H7 (cell line): ENCODE results near the gene LGALSL. TPM values are rescaled to one million over a fixed set of nuclear protein-coding genes. Genes with fewer than 3 reads are reported as not detected.

Source experiments
- DNase-seq: peaks from one replicate; pipeline ENCODE4 v3.0.0; 2012
- H3K27me3 ChIP-seq: 2 replicates; pipeline ENCODE4 v1.6.0; 2011; ENCODE audit warnings: mild to moderate bottlenecking, low read length; ENCODE audit not compliant: control insufficient read depth, insufficient read depth
- H3K36me3 ChIP-seq: replicated peaks from 2 replicates; pipeline ENCODE4 v1.5.1; 2011; ENCODE audit warnings: low read length; ENCODE audit not compliant: control insufficient read depth, insufficient read depth
- H3K4me3 ChIP-seq: 2 replicates; pipeline ENCODE4 v1.5.1; 2011; ENCODE audit warnings: low read depth, mild to moderate bottlenecking, control low read depth, low read length, moderate library complexity; ENCODE audit not compliant: insufficient read depth
- total RNA-seq: library from RNA; depleted of rRNA; stranded (reverse); fragments of >200 nt; shearing (Covaris generic); gene quantifications from 2 replicates; pipeline ENCODE4 v1.2.3, GENCODE V29; 2014

LGALSL gene
- total RNA-seq, 1 experiment from 2014 or later: 12.0 TPM

DNA sequence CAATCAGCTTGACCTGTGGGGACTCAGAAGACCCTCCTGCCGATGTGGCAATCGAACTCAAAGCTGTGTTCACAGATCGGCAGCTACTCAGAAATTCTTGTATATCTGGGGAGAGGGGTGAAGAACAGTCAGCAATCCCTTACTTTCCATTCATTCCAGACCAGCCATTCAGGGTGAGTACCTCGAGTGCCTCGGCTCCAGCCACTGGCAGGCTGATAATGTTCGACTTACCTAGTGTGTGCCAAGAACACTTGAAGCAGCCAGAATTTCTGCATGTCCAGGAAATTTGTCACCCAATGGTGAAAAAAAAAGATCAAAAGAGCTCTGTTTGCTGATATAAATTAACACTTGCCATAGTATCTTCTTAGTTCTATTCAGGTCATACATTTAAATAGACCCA is 2.3 kb downstream of the LGALSL start:
- Histone ChIP-seq H3K36me3 (peaks cover 13% of the 10 kb centered on the region), H3K27me3 (no peaks in the 10 kb centered on the region), H3K4me3 (no peak overlapping the region)
- DNase-seq: no peak

DNA sequence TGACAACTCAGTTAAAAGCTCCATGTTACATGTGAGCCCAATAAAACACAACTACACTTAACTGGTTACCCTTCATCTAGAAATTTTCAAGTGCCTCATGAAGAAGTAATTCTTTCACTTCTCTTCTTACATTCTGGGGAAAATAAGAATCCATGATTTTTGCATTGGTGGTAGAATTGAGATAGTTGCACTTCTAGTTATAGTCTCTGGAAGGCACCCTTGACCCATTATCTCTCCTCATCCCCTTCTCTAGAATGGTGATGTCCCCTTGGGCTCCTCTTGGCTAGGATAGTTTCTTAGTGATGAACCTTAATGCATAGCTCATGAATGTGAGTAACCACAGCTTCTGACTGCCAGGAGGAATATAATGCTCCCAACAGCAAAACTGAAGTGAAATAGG is 3.6 kb downstream of the LGALSL start:
- H3K4me3 ChIP-seq: no peak overlapping the region
- peaks cover 13% of the 10 kb centered on the region for H3K36me3 ChIP-seq
- H3K27me3 ChIP-seq: no peaks in the 10 kb centered on the region
- DNase-seq: no peak

- no peaks in the 10 kb centered on the region for H3K27me3 ChIP-seq
- DNase-seq: no peak
- H3K4me3 ChIP-seq: no peak overlapping the region
- H3K36me3 ChIP-seq: peaks cover 13% of the 10 kb centered on the region
Measured at GRCh38 chr2:64459575-64459974, 5.6 kb downstream of the LGALSL start.

DNA sequence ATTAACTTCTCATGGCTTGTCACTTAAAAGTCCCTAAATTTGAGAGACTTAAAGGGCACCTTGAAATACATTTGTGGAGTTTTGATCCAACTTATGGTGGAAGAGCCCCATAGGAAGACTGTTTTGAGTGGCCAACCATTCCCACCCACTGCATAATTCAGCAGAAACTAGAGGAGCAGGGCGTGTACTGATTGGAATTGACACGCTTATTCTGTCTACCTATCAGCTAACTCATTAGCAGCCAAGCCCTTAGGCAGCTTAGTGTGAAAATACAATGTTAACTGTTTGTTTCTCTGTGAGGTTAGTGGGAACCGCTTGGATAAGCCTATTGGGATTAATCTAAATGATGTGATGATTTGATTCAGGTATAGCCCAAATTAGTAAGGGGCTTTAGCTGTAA is 6.4 kb downstream of the LGALSL start:
- no peak for DNase-seq
- no peak overlapping the region for H3K4me3 ChIP-seq

DNA sequence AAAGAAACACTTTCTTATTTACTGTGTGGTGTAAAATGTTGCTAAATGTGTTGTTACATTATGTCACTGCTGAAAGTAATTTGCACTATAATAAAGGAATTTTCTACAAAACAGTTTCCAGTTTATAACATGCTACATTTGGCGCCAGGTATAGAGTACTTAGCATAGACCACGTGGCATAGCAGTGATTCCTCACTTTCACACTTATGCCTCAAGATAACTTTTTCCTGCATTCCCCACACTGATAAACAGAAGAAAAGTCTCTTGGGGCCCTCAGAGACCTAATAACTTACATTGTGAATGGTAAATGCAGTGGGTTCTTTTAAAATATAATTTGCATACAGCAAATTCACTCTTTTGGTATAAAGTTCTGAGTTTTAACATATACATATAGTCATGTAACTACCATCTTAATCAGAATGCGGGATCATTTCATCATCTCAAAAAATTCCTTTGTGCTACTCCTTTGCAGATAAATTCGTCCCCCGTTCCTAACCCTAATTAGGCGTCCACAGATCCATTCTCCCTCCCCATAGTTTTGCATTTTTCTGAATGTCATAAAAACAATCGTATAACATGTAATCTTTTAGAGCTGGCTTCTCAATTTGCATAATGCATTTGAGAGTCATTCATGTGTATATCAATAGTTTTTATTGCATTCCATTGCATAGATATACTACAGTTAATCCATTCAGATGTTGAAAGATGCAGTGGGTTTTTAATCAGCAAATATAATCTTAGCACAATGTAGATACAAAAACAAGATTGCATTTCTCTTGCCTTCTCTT is 7.5 kb downstream of the LGALSL start:
- H3K27me3 ChIP-seq: no peaks in the 10 kb centered on the region
- peaks cover 10% of the 10 kb centered on the region for H3K36me3 ChIP-seq
- no peak for DNase-seq
- H3K4me3 ChIP-seq: no peak overlapping the region

More for the DNA sequence above, 6.4 kb downstream of the LGALSL start:
- H3K36me3 ChIP-seq: peaks cover 13% of the 10 kb centered on the region
- no peaks in the 10 kb centered on the region for H3K27me3 ChIP-seq

- H3K27me3 ChIP-seq: no peaks in the 10 kb centered on the region
- H3K4me3 ChIP-seq: no peak overlapping the region
- no peak for DNase-seq
- peaks cover 6% of the 10 kb centered on the region for H3K36me3 ChIP-seq
Measured at GRCh38 chr2:64462171-64462570, 8.2 kb downstream of the LGALSL start.

DNA sequence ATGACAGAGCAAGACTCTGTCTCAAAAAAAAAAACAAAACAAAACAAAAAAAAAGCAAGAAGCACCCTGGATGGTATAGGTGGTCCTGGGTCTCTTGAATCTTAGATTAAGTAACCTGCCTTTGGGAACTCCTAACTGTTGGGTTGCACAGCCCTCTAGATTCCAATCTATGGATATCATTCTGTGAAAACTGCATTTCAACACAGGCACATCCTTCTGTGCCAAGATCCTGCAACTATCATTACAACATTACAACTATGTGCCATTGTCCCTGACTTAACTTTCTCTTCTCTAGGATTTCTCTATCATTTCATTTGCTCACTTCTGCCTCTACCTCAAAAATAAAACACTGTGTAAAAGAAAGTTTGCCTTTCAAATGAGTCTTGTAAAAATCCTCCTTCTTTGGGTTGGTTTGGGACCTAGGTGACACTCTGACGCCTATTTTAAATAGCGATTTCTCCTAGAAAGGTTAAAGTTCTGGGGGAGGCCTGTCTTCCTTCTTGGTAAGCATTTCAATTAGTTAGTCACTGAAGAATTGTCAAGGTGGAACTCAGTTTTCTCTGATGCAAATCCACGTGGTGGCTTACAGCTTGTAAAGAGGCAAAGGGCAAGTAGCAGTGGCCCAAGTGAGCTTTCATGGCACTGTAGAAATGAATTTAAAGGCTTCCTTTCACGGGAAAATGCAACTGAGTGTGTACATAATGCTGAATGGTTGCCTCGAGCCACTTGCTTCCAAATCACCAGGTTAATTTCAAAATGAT is 9.2 kb downstream of the LGALSL start:
- Histone ChIP-seq H3K27me3 (no peaks in the 10 kb centered on the region), H3K36me3 (peaks cover 5% of the 10 kb centered on the region), H3K4me3 (no peak overlapping the region)
- DNase-seq: no peak

DNA sequence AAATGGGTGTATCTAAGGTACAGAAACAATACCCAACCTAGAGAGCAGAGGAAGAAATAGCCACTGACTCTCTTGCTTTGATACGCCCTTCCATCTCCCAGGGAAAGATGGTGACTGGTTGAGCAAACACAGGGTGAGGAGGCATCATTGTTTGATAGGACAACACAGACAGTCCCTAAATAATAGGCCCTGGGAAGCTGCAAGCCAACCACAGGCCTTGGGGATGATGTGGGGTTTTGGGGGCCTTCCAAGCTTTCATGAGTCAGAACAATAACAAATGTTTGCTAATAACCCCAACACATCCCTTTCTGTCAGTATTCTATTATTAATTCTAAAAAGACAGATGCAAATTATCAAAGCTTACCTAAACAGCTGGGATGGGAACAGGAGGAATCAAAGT is 9.8 kb downstream of the LGALSL start:
- Histone ChIP-seq H3K36me3 (no peaks in the 10 kb centered on the region), H3K27me3 (no peaks in the 10 kb centered on the region), H3K4me3 (no peak overlapping the region)
- no peak for DNase-seq

- no peak overlapping the region for H3K4me3 ChIP-seq
- H3K27me3 ChIP-seq: no peaks in the 10 kb centered on the region
- no peaks in the 10 kb centered on the region for H3K36me3 ChIP-seq
- no peak for DNase-seq
Measured at GRCh38 chr2:64466478-64467085, 12.6 kb downstream of the LGALSL start.

GRCh38 chr2:64467096-64467843 is 13.3 kb downstream of the LGALSL start:
- no peak overlapping the region for H3K4me3 ChIP-seq
- no peak for DNase-seq

GRCh38 chr2:64469261-64469660 is 15.3 kb downstream of the LGALSL start:
- Histone ChIP-seq H3K4me3 (no peak overlapping the region), H3K36me3 (no peaks in the 10 kb centered on the region), H3K27me3 (no peaks in the 10 kb centered on the region)
- DNase-seq: no peak

More at GRCh38 chr2:64467096-64467843, 13.3 kb downstream of the LGALSL start:
- Histone ChIP-seq H3K36me3 (no peaks in the 10 kb centered on the region), H3K27me3 (no peaks in the 10 kb centered on the region)

DNA sequence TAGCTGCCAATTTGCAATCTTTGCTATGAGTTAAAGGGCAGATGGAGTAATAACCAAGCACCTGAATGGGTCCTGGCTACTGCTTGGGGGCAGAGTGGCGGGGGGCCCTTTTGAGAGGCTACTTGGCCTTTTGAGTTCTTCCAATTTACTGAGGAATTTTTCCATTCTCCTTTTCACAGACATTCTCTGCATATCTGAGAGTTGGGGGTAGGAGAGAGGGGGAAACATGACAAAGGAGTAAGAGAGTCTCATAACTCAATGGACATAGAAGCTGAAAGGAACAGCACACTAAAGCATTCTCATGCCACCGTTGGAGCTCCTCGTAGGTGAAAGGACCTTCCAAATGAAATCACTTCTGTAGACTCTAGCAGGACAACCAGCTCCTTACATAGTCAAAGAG is 16.1 kb downstream of the LGALSL start:
- no peak for DNase-seq
- H3K4me3 ChIP-seq: no peak overlapping the region
- H3K27me3 ChIP-seq: no peaks in the 10 kb centered on the region
- H3K36me3 ChIP-seq: no peaks in the 10 kb centered on the region

DNA sequence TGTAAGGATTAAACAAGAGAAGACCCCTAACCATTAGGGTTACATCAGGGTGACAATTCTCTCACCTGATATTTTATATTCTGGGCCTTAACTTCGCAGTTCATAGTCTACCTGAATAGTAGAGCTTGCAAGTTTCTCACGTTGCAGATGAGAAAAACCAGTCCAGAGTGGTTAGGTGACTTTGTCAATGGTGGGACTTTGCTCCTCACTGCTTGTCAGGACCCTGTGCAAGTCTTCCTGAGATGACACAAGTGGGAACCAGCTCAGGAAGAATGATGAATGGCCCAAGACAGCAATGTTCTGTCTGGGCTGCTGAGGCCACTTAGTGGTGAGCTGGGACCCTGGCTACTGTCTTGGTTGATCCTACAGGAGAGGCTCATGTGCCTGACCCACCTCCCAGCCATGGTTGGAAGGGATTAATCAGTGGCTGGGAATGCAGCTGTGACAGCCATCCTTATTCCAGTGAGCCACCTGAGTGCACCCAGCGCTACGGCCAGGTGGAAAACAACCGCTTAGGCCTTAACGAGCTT is 16.9 kb downstream of the LGALSL start:
- Histone ChIP-seq H3K36me3 (no peaks in the 10 kb centered on the region), H3K4me3 (no peak overlapping the region), H3K27me3 (no peaks in the 10 kb centered on the region)
- DNase-seq: no peak

- Histone ChIP-seq H3K4me3 (no peak overlapping the region), H3K36me3 (no peaks in the 10 kb centered on the region), H3K27me3 (no peaks in the 10 kb centered on the region)
- no peak for DNase-seq
Measured at GRCh38 chr2:64471600-64471999, 17.6 kb downstream of the LGALSL start.
